Body of pancreas (tissue), 4 donors: ENCODE measurements around the gene PAOX.

ENCODE experiments used
- CTCF ChIP-seq, 7 experiments: fragments of 450-650 bp in 4 of 7; fragments of 200-600 bp in 3 of 7; sonication (generic) in 3 of 7; IDR thresholded peaks; one replicate each; pipeline ENCODE4 v1.5.1; 2016 to 2019; ENCODE audit warnings: antibody characterized with exemption in 7 of 7
- POLR2A ChIP-seq, 3 donors: fragments of 450-650 bp; IDR thresholded peaks; one replicate each; pipeline ENCODE4 v1.6.1; 2016; ENCODE audit warnings: antibody characterized with exemption in 3 of 3, mild to moderate bottlenecking in 2 of 3

GRCh38 chr10:133384071-133384470, 5.0 kb downstream of the PAOX start:
- TF ChIP-seq CTCF (IDR thresholded peaks at IDR 0.05) (no peak), POLR2A (IDR thresholded peaks at IDR 0.05) (no peak)
